GM21737 (cell line): ENCODE results near the gene CYTH1.
"Not testable (repeated sequence)": the region's sequence is repeated elsewhere in the genome, so short reads cannot be mapped to it uniquely, and the experiment has no call there.

Experiments
- ATAC-seq: cut with Tn5 transposase; IDR thresholded peaks from one replicate; pipeline ENCODE4 v1.9.1; 2021; ENCODE audit warnings: mild to moderate bottlenecking, moderate library complexity; ENCODE audit not compliant: unreplicated experiment

The CYTH1 gene

GRCh38 chr17:78674595-78675315, 107.3 kb downstream of the CYTH1 start:
- no peak for ATAC-seq

DNA sequence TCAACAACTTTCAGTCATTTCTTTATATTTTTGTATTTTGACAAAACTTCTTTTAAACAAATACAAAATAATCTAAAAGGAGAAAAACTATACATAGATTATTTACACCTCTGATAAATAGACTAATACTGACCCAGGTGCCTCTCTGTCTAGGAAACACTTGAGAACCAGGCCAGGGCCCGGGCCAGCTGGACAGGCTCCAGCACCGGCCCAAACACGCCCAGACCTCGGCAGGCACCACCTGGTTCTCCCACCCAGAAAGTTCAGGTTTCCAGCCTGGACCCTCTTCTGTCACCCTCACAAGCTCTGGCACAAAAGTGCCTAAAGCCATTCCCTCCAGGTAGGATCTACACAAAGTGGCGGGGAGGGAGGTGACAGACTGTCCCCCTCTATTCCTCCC, 107.9 kb downstream of the CYTH1 start:
- no peak for ATAC-seq

GRCh38 chr17:78673395-78673794, 108.7 kb downstream of the CYTH1 start:
- no peak for ATAC-seq

DNA sequence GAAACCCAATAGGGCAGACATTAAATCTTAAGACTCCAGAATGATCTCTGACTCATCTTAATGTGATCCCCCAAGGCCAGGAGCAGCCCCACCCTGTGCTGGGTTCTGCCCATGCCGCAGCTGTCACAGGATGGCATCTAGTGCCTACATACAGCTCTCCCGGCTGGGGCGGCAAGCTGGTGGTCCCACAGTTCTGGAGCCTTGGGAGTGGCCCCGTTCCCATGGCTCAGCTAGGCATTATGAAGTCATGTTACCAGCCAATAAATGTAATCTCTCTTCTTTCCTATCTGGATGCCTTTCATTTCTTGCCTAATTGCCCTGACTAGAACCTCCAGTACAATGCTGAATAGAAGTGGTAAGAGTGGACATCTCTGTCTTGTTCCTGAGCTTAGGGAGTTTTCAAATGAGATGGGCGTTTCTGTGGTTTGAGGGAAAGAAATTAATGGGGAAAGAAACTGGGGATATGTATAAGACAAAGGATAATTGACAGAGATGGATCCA, 109.2 kb downstream of the CYTH1 start:
- no peak for ATAC-seq

- no peak for ATAC-seq
Observed at GRCh38 chr17:78672005-78672404, 110.1 kb downstream of the CYTH1 start.

- ATAC-seq, result not testable (repeated sequence)
Observed at GRCh38 chr17:78671726-78672001, 110.4 kb downstream of the CYTH1 start.

- ATAC-seq, result no peak
Observed at GRCh38 chr17:78670850-78671725, 111.0 kb downstream of the CYTH1 start.

DNA sequence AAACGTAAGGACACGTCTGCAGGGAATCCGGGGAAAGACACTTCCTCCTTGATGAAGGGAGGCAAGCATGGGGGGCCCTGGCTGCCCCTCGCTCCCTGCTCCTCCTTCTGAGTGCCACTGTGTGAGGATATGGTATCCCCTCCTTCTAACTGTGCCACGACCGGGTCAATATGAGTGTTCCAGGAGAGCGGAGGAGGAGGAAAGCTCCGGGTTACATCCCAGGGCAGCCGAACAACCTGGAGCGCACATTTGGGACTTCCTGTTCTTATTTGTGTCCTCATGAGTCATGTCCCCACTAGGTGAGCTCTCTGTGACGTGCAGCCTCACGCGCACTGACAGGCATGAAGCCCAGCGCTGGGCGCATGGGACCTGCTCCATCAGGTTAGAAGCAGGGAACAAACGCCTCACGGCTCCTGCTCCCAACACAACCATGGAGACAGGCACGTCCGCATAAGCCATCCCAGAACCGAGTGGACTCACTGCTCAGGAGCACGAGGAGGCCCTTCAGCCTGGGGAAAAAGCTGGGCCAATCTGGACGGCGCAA, 112.0 kb downstream of the CYTH1 start:
- no peak for ATAC-seq

DNA sequence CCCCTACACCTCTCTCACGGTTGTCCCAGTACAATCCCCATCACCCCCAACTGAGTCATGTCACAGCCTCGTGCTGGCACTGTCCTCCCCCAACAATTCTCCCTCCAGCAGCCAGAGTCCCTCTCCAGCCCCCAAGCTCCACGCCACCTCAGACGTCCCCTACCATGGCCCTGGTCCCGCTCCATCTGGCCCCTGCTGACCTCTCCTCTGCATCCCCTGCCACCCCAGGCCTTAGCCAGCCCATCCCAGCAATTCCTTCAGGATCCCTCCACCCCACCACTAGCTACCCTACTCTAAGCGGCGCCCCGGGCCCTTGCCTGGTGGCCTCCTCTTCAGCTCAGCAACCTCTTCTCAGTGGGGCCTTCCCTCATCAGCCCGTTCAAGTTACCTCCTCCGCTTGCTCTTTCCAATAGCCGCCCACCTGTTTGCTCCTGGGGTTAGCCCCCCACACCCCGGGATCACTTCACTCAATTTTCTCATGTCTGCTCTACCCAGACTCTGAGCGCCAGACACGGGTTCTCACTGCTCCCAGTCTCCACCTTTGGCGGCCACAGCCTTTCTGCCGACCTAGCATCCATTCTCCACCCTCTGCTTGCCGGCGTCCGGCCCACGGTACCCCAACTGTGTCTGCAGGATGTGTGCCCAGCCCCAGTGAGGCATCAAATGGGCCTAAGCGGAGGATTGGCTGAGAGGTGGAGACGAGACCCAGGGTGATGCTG, 112.7 kb downstream of the CYTH1 start:
- ATAC-seq, result no peak

GRCh38 chr17:78668847-78669246, 113.2 kb downstream of the CYTH1 start:
- no peak for ATAC-seq

DNA sequence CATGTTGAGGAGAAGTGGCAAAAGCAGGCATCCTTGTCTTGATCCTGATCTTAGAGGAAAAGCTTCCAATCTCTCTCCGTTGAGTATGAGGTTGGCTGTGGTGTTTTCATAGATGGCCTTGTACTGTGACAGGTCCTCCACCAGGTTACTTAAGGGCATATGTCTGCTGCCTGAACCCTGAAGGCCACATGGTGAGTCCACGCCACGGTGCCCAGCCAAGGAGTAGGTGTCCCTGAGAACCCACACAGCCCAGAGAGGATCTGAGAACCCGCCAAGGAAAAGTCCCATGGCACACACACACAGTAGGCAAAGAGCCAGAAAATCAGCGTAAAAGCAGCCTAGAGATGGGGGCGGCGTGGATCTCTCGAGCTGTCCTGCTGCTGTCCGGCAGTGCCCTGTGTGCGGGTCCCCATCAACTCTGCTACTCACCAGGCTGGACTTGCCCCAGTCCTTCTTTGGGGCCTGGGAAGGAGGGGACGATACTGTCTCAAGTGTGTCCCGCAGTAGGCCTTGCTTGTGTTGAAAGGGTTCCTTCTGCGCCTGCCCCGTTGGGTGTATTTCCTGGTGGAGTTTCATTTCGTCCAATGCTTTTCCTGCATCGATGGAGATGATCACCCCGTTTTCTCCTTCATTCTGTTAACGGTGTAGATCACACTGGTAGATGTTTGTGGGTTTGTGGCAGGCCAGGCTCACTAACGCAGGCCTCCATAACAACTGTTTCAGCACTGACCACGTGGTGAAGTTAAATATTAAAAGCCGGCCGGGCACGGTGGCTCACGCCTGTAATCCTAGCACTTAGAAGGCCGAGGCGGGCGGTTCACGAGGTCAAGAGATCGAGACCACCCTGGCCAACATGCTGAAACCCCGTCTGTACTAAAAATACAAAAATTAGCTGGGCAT, 114.1 kb downstream of the CYTH1 start:
- no peak for ATAC-seq

GRCh38 chr17:78667091-78667490, 115.0 kb downstream of the CYTH1 start:
- ATAC-seq, result no peak

DNA sequence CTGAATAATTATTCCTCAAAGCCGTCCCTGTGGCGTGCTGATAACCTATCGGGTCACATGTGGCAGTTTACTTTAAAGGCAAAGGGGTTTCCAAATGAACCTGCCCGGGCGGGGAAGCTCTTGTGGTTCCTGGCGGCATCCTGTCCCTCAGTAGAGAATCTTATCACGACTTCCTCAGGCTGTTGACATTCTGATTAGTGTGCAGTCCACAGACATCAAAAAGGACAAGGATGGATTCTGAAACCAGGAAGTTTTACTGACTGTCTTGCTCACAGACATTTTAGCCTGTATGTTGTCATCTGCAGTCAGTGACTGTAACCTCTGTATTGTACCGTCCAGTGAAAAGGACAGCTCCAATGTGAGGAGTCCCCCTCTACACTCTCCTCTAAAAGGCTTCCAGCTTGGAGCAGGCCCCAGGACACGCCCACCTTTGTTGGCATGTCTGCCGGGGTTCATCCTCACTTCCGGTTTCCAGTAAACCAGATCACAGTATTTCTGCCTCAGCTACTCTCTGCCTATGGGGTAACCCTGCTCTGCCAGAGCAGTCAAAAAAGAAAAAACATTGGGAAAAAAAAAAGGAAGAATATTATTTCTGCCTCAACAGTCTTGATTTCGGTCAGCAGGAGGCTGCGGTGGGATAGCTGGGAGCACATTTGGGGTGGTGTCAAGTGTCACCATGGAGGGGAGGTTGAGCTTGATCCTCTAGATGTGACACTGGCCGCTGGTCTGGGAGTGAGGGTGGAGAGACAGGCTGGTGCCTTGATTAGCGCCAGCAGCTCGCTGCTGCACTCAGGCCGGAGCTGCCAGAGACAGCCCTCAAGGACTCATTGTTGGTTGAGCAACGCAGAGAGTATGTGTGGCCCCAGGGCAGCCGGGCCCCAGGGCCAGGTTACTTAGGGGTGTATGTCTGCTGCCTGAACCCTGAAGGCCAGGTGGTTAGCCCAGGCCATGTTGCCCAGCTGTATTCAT, 115.8 kb downstream of the CYTH1 start:
- ATAC-seq, result no peak

GRCh38 chr17:78665387-78665951, 116.6 kb downstream of the CYTH1 start:
- no peak for ATAC-seq

- no peak for ATAC-seq
Observed at GRCh38 chr17:78664476-78665386, 117.3 kb downstream of the CYTH1 start.

DNA sequence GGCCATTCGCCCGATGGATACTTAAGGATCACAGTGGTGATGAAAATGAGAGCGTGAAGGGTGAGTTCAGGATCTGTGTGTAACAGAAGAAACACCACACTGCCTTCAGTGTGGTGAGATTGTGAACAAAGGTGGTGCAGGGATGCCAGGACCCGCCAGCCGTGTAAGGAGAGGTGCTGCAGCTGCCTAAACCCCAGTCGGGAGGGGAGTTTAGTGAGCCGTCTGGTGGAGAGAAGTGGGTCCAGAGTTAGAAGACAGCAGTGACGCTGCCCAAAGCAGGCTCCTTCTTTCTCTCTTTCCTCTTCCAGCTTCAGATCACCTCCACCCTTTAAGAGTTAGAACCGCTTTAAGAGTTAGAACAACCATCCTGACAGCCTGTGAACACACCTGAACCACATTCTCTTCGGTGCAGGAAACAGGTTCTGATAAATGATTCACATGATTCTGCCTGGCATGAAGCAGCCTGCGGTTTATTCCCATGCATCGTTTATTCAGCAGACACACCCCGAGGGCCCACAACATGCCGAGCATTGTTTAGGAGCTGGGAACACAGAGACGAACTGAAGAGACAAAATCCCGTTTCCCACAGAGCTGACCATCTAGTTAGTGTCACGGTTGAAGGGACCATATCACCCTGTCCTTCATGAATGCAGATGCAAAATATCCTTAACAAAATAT, 120.8 kb downstream of the CYTH1 start:
- no peak for ATAC-seq

- ATAC-seq, result no peak
Observed at GRCh38 chr17:78659546-78659945, 122.5 kb downstream of the CYTH1 start.
